CD4-positive, alpha-beta T cell treated with Interleukin-15 for 1 hour (primary cell): ENCODE measurements around the gene ANGEL2.
"Not testable (repeated sequence)": the region's sequence is repeated elsewhere in the genome, so short reads cannot be mapped to it uniquely, and the experiment has no call there.

Experiments used
- DNase-seq: peaks from one replicate; pipeline ENCODE4 v3.0.0-alpha.2; 2020

ANGEL2 gene

DNA sequence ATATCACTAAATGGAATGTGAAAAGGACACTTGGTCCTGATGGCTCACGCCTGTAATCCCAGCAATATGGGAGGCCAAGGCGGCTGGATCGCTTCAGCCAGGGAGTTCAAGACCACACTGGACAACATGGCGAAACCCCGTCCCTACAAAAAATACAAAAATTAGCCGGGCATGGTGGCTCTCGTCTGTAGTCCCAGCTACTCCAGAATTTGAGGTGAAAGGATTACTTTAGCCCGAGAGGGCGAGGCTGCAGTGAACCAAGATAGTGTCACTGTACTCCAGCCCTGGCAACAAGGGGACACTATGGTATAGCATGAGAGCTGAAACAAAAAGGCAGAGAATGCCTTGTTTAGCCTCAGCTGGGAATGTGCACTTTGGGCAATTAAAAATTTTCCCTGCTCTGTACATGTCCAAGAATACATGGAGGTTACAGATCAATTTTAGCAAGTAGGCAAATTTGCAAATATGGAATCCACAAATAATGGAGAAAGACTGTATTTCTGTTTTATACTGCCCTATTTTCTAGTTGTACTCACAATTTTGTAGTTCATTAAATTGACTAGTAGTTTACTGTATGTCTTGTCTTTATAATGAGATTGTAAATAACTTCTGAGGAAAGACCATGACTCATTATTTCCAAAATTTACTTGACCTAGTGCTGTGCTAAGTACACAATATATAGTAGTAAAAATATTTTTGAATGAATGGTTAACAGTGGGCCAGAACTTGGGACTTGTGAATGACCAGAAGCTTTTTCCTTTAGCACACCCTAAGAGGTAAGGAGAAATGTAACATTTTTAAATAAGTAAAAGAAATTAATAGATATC lies 2.0 kb upstream of the ANGEL2 start:
- DNase-seq = no peak

DNA sequence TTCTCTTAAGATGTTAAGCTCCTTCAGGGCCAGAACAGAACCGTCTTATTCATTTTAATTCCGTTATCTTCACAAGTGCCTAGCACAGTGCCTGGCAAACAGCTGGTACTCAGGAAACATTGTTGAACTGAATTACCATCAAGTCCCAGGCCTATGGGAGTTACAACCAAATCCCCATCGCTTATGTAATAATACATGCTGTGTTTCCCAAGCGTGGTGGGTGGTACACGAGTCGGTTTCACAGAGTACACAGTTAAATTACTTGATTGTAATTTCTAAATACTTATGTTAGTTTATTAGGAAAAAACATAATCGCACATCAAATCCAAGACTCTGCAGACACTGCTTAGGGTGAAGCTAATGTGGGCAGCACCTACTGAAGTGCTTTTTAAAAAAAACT lies 1.0 kb downstream of the ANGEL2 start:
- no peak for DNase-seq

DNA sequence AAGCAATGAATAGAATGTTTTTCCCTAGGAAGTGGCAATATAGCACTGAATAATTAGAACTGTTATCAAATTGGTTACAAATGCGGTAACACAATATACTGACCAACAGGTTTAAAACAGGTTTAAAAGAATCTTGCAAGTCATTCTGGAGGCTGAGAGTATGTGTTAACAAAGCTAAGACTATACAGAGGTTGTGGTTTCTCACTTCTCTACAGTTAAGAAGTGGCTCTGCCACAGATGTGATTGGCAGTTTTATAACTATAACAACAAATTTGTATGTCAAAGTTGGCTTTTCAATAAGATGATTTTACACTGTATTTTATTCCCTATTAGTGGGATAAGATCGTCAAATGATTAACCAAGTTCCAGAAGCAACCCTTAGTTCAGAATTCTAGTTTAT lies 7.1 kb downstream of the ANGEL2 start:
- DNase-seq = no peak

DNA sequence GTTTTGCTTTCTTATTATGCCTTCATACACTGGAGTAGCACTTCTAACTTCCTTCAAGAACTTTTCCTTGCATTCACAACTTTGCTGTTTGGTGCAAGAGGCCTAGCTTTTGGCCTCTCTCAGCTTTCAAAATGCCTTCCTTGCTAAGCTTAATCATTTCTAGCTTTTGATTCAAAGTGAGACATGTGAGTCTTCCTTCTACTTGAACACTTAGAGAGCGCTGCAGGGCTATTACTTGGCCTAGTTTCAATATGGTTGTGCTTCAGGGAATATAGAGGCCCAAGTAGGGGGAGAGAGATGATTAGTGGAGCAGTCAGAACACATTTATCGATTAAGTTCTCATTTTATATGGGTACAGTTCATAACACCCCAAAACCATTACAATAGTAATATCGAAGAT lies 12.4 kb downstream of the ANGEL2 start:
- no peak for DNase-seq

DNA sequence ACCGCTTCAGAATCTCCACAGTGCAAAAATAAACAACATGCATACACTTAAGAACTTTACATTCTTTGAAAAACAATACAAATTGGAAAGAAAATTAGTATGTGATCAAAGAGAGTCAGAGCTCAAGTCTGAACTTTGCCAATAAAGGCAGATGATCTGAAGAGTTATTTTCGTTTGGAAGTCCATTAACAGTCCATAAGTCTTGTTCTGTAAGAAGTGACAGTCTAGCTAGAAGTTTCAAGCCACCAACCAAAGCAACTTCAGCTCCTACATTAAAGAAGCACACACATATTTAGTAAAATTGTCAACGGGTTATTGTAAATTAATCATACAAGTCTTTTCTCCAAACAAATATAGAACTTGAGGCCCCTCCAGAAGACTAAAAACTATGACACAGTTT lies 20.7 kb downstream of the ANGEL2 start:
- DNase-seq = no peak

DNA sequence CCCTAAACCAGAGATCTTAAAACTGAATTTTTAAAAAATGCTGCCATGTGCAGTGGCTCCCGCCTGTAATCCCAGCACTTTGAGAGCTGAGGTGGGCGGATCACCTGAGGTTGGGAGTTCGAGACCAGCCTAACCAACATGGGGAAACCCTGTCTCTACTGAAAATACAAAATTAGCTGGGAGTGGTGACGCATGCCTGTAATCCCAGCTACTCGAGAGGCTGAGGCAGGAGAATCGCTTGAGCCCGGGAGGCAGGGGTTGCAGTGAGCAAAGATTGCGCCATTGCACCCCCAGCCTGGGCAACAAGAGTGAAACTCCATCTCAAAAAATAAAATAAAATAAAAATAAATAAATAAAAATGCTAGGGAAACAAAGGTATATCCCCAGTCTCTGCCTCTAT lies 21.7 kb downstream of the ANGEL2 start:
- DNase-seq = not testable (repeated sequence)

DNA sequence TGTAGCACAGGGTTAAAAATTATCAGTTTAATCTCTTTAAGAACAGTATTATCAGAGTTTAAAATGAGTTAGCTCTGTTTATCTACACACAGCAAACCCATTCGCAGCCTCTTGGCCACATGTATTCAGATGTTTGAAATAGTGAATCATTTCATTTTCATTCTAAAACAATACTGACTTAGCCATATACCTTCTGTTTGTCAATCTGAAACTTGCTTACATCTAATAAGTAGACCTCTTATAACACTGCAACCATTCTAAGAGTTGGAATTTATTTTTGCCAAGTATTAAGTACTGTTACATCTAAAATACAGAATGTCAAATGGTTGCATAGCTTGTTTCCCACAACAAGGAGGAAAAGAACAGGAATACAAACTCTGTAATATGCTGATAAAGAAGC lies 25.4 kb downstream of the ANGEL2 start:
- DNase-seq = no peak

DNA sequence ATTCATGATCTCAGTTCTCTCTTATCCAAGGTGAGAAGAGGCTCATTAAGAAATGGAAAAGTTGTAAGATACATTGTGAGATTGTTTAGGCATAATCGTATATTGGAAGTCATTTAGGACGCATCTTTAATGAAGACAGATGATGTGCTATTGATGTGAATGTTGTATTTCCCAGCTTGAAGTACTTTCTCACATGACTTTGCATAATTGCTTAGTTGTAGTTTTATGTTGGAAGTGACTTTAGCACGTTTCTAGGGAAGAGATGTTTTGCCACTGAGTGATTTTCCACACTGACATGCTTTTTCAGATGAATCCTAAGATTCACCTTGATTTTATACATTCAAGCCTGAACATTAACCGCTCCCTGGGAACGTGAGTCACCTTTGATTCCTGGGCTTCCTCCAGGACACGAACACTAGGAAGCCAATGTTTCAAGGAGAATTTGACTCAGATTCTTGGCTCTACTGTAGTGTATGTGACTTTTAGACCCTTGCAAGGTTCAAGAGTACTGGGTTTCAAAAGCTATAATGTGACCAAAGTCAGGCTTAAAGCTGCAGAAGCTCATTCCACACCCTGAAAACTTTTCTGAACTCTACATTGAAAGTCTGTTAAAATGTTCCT lies 27.9 kb downstream of the ANGEL2 start:
- DNase-seq = no peak

DNA sequence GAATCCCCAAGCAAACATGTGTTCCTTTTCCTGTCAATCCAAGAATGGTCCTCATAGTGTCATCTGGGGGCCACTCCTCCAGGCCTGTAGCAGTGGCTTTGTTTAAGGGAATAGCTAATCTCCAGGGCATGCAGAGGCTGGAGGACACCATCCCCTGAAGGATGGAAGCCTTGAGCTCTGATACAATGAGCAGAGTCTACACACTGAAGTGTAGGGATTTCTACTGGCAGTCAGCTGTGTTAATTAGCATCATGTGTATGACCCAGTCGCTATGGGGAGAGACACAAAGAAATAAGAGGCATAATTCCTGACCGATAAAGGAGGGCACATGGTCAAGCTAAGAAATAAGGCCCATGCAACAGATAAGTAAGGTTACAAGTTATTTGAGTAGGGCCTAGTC lies 29.1 kb downstream of the ANGEL2 start:
- DNase-seq = no peak

DNA sequence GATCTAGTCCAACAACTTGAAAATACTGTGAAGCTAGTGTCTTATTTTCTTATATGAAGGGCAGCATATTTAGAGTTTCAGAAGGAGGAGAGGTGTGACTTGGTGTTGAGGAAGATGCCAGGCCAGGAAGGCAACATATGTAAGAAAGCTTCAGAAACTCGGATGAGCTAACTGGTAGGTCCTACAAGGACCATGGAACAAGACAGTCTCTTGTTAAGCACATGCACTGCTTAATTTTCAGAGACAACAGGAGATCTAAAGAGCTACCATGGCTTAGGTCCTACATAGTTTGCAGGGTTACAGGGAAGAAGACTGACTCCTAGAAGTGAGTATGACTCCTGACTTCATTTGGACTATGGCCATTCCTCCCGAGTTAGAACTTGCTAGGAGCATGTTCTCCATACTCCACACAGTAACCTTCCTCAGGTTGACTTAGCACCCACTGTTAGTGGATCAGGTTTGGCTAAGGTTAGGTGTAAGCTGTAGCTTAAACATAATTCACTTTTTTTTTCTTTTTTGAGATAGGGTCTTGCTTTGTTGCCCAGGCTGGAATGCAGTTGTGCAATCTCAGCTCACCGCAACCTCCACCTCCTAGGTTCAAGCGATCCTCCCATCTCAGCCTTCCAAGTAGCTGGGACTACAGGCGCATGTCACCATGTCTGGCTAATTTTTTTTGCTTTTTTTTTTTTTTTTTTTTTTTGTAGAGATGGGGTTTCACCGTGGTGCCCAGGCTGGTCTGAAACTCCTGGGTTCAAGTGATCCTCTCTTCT lies 31.0 kb downstream of the ANGEL2 start:
- no peak for DNase-seq

DNA sequence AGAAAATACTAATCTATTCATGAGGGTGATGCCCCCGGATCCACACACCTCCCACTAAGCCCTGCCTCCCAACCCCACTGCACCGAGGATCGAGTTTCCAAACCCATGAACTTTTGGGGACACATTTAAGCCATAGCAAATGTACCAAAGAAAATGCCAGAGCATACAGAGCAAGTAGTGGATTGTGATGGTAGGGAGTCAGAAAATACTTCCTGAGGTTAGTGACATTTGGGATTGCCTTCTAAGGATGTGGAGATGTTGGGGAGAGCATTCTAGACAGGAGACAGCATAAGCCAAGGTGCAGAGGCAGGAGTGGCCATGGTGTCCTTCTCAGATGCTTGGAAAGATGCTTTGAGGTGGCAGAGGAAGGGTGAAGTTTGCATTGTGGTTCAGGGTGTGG lies 32.2 kb downstream of the ANGEL2 start:
- DNase-seq = no peak

DNA sequence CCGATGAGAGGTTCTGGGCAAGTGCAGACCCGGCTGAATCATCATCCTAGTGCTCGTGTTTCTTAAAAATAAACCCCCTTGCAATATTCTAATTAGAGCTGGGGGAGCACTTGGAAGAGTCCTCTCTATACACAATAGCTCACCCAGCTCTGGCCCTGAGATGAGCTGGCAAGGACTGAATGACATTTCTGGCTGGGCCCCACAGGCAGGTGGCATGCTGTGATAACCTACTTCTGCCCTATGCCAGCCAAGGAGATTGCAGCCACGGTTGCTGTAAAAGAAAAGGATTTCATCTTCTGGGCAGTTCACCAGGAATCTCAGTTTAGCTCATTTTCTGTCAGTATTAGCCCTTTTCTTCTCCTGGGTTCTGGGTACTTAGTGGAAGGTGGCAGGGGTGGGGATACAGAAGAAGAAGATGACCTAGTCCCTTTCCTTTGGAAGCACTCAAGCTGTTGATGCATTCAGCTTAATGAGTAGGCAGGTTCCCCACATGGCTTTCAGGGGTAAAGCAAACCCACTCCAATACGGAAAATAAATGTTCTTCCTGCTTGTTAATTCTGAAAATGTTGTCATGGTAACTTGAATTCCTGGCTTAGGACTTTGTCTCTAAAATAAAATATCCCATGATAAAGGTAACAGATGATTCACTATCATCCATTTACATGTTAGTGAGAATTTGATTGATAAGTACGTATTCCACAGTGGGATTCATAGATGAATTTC lies 33.1 kb downstream of the ANGEL2 start:
- DNase-seq = no peak

DNA sequence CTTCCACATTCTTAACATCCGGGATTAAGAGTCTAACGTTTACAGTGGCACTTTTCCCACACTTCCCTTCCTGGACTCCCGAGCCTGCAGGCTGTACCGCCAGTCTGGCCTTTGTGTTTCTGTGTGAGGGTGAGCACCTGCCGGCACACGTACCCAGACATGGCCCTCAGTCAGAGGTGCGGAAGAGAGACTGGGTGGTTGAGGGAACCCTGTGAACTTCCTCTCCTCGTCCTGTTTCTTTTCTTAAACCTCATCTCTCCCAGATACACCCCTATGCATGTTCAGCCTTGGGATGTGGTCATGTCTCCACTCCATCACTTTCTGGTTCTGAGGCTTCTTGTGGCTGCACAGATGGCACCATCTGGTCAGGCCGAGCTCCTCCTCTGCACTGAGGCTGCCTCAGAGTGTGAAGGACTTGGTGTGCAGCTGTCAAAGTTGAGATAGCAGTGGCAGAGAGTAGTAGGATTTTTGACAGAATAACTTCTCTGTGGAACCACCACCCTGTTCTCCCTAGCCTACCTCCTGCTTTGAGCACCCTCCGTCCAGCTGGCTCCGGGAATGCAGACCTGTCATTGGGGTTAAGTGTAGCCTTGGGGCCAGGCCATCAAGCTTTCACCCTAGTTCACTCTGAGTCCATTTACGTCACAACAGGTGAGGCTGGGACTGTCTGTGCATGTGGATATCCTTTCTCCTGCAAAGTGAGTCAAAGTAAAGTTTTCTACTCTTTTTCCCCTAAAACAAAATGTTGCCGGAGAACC lies 33.9 kb downstream of the ANGEL2 start:
- DNase-seq = no peak

DNA sequence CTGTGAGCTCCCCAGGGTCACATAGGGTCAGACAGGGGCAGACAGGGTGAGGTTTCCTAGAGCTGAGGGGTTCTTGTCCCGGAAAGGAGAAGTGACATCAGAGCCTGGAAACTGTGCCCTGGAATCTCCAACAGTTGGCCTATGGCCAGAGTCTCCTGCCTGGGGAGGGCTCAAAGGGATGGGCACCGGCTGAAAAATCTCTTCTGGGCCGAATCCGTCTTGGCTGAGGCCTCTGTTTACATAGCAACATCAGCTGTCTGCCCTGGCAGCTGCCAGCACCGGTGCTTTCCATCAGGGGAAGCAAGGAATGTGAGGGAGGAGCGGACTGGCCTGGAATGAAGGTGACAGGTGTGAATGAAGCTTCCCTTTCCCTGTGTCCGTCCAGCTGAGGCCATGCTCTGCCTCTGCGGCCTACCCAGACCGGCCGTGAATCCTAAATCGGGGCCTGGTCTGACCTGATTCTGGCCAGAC lies 34.6 kb downstream of the ANGEL2 start:
- no peak for DNase-seq

DNA sequence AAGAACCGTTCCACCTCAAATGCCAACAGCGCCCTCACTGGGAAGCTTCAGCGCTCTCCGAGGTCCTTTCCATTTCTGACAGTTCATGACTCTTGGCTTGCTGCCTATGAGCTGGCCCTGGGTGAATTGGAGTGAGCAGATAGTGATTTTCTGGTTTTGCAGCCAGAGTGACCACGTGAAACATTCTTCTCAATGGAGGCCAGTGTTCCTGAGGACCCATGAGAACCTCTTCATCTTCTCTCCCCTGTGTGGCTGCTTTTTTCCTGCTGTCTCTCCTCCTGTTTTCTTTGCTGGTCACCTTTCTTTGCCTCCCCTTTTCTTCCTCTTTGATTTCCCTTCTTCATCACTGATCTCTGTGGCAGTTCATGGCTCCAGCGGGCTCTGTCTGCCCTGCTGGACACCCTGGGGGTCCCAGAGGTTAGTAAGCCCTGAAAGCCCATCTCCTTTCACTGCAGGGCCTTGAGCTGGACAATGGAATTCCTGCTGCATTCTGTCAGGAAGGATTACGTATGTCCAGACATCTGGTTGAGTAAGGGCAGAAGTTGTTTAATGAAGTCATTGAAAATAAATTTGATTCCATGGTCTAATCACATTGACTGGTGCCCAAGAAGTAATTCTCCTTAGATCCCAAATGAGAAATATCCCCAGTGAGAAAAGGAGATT lies 35.4 kb downstream of the ANGEL2 start:
- no peak for DNase-seq

DNA sequence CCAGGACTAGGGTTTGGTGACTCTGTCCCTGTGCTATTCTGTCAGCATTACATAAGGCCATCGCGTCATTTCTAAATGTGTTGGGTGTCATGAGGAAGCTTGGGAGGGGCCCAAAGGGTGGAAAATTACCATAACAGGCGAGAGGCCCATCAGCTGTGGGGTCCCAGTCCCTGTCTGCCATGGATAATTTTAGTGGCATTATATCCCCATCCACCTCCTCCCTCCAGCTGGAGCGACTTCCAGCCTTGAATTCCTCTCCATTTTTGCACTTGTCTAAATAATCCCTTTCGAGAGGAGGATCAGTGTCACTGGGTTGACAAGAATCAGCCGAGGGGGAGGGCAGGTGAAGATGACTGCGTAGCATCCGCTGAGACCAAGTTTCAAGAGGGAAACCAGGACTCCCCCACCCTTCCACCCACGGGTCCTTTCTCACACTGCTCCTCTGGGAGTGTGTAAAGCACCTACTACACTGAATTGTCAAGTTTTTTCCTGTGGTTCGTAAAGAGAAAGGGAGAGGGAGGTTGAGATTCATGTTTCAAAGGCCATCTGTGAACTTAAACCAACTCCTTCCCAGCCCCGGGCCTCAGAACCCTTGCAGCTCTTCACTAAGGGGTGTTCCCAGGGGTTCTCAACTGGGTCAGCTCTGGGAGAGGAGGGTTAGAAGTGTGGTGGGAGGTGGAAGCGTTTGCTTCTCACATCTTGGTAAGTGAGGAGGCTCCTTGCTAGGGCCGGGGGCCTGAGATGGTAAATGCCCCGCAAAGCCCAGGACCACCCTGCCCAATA lies 36.1 kb downstream of the ANGEL2 start:
- DNase-seq = no peak

DNA sequence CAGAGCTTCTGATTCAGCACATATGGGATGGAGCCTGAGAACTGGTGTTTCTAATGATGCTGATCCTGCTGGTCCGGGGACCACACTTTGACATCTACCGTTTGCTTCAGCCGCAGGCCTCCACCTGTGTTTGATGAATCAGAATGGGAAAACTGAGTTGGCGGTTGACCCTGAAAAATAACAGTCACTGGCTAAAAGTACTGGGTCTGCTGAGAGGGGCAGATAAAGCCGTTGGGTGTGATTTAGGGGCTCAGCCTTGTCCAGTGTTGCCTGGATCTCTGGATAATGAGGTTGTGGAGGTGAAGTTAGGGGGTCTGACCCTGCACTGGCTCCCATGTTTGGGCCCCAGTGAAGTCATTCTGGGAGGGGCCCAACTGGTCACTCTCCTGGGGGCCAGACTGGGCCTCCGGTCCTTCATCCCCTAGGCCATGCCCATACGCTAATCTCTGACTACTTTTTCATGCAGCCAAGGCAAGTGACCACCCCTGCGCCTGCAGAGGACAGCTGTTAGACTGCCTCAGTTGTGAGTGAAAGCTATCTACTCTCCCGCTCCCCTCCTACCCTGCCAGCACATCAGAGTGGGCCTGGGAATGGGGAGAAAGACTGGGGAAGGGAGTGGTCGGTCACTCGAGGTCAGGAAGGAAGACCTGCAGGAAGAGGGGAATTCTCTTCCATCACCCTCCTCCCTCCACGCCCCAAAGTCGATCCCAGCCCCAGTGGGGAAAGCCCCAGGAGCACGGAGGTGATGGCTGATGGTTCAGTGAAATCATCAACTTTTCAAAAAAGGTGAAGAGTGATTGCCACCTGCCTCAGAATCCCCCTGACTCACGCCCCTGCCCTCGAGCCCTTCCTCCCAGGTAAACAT lies 37.7 kb downstream of the ANGEL2 start:
- no peak for DNase-seq

DNA sequence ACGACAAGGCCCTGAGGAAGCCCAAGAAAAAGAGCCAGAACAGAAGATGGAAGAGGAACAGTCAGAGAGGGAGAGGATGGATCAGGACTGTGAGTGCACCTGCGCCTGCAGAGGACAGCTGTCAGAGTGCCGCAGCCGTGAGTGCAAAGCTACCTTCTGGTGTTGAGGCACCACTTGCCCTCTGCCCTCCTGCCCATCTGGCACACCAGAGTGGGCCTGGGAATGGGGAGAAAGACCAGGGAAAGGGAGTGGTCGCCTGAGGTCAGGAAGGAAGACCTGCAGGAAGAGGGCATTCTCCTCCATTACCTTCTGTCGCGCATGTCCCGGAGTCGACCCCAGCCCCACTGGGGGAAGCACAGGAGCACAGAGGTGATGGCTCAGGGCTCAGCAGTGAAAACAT lies 39.1 kb downstream of the ANGEL2 start:
- DNase-seq = no peak

DNA sequence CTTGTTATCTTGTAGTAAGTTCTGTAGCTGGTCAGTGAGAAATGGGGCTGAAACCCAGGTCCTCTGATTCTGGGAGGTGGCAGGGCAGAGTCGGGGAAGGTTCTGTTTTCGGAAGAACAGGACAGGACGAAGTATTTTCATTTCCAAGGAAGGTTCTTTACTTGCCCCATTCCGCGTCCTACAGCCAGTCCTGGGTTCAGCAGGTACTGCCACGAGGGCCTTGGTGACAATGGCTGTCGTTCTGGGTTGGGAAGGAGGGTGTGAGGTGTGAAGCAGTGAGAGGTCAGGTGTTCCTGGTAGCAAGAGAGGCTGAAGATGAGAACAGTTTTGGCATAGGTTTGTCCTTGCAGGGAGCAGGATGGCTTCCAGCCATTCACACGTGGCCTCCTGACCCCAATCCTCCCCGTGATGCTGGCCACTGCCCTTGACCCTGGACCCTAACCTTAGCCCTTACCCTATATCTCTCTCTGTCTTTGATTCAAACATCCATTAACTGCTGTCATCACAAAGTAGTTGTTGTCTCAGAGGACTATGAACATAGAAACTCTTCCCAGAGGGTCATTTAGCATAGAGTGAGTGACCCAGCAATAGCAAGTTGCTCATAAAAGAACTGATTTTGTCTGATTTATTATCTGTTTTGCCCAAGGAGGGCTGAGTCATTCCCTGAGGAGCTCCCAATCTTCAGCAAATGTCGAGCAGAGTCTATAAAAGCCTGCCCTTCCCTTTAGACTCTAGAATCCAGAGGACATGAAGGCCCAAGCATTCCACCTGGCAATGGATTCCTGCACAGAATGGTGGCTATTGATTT lies 40.4 kb downstream of the ANGEL2 start:
- no peak for DNase-seq
